Right lobe of liver (tissue), 6 donors: ENCODE results near the gene NFIB. TPM values are rescaled to one million over a fixed set of nuclear protein-coding genes. Genes with fewer than 3 reads are reported as not detected.

Experiments used
- ATAC-seq, 4 donors: fragments of 200-7000 bp; cut with Tn5 transposase; one replicate each; pipeline ENCODE4 v1.9.1; 2020; ENCODE audit warnings: mild to moderate bottlenecking in 4 of 4, moderate library complexity in 4 of 4
- DNase-seq, 3 donors: peaks; one replicate each; pipeline ENCODE4 v3.0.0-alpha.2; 2020
- H3K27ac ChIP-seq, 3 donors: fragments of 200-600 bp; one replicate each; pipeline ENCODE4 v1.8.0; 2022
- H3K27me3 ChIP-seq, 2 donors: fragments of 200-600 bp; one replicate each; pipeline ENCODE4 v1.8.0; 2022
- H3K36me3 ChIP-seq, 4 donors: fragments of 200-600 bp; sonication (generic) in 1 of 4; one replicate each; pipeline versions ENCODE4 v1.5.1 to v1.8.0; 2017 to 2022; ENCODE audit warnings: control low read depth in 1 of 4
- H3K4me1 ChIP-seq, 4 donors: fragments of 200-600 bp; sonication (generic) in 1 of 4; one replicate each; pipeline versions ENCODE4 v1.5.1 to v1.8.0; 2017 to 2022; ENCODE audit warnings: control low read depth in 1 of 4
- H3K4me3 ChIP-seq, 3 donors: fragments of 200-600 bp; one replicate each; pipeline ENCODE4 v1.8.0; 2022
- H3K9me3 ChIP-seq, 4 donors: fragments of 200-600 bp; sonication (generic) in 1 of 4; one replicate each; pipeline versions ENCODE4 v1.5.1 to v1.8.0; 2017 to 2022; ENCODE audit warnings: control low read depth in 1 of 4
- POLR2A ChIP-seq: fragments of 450-650 bp; IDR thresholded peaks from one replicate; pipeline ENCODE4 v1.6.1; 2017; ENCODE audit warnings: antibody characterized with exemption, mild to moderate bottlenecking
- whole genome bisulfite sequencing: methylation state at CpG from one replicate; pipeline ENCODE4 v1.1.6; 2018; ENCODE audit warnings: low coverage, low lambda C conversion rate; ENCODE audit not compliant: insufficient coverage; ENCODE audit errors: missing lambda C conversion rate; 5-methylcytosine and 5-hydroxymethylcytosine counted together
- intact Hi-C, 2 donors: fragments of 100-400 bp; cut with DNase I; formaldehyde crosslinking; loops; one replicate each; pipeline versions ENCODE4 v1.11.2 to v1.14.1; 2022
- total RNA-seq, 6 experiments: library from RNA; depleted of rRNA in 2 of 6; stranded (reverse); fragments of >200 nt in 2 of 6; fragmentation: NEBNext Ultra II Directional in 3 of 6; extraction: Animal tissue kit (Norgen Biotek cat#: 25700) in 3 of 6; gene quantifications; one replicate each; pipeline versions ENCODE4 v1.1.0 to v1.2.4, GENCODE V29; 2016 to 2023
- TF ChIP-seq, protein P1 (sequence below), 4 donors: fragments of 200-600 bp in 3 of 4; fragments of 450-650 bp in 1 of 4; IDR thresholded peaks; one replicate each; pipeline versions ENCODE4 v1.5.1 to v1.8.0; 2016 to 2022; ENCODE audit warnings: antibody characterized with exemption in 4 of 4, mild to moderate bottlenecking in 2 of 4
- donor health status: DM: no; HTN: yes; CAD: no.
- donor health status: DM: no; HTN: no; CAD: no.
- donor health status: DM: no; HTN: no; CAD: no.
- donor health status: DM: no; HTN: yes; CAD: no.
- donor health status: DM: no; HTN: yes; CAD: no.

The NFIB gene
- total RNA-seq, 6 experiments from 2014 or later = 23.0 to 45.3 (median 39.6) TPM

DNA sequence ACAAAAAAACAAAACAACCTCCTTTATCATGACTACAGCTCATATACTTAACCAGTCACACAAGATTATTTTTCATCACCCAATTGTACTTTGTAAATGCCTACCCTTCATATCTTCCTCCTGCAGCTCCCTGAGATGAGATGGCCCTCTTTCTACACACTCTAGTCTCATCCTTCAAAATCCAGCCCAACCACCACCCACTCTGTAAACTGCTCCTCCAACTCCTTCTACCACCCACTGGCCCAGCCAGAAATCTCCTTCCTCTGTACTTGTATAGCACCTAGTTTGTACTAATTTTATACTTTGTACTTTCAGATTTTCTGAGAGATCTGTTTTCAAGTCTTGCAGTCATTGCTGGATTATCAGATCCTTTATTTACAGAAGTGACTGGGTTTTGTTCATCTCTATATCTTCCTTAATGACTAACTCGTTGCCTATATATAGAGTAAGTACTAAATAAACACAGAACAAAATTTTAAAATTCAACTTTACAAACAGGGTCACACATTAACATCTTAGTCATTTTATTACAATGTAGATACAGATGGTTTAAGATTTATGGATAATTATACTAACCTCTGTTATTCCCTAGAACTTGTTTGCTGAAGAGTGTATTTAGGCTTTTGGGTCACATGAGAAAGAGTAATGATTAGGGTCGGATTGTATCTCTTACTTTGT, 155.7 kb downstream of the NFIB start:
- no peak for DNase-seq
- intact Hi-C loops = no loop called here
- Histone ChIP-seq H3K27me3 (no peaks in the 10 kb centered on the region), H3K27ac (no peak overlapping the region), H3K9me3 (no peaks in the 10 kb centered on the region), H3K36me3 (no peaks in the 10 kb centered on the region), H3K4me1 (no peaks in the 10 kb centered on the region), H3K4me3 (no peak overlapping the region)
- WGBS = 62% methylated on average over 2 of the region's 2 CpGs
- no peak for ATAC-seq
- TF ChIP-seq, protein P1, sequence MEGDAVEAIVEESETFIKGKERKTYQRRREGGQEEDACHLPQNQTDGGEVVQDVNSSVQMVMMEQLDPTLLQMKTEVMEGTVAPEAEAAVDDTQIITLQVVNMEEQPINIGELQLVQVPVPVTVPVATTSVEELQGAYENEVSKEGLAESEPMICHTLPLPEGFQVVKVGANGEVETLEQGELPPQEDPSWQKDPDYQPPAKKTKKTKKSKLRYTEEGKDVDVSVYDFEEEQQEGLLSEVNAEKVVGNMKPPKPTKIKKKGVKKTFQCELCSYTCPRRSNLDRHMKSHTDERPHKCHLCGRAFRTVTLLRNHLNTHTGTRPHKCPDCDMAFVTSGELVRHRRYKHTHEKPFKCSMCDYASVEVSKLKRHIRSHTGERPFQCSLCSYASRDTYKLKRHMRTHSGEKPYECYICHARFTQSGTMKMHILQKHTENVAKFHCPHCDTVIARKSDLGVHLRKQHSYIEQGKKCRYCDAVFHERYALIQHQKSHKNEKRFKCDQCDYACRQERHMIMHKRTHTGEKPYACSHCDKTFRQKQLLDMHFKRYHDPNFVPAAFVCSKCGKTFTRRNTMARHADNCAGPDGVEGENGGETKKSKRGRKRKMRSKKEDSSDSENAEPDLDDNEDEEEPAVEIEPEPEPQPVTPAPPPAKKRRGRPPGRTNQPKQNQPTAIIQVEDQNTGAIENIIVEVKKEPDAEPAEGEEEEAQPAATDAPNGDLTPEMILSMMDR (IDR thresholded peaks at IDR 0.05) = no peak
- TF ChIP-seq POLR2A = no peak

DNA sequence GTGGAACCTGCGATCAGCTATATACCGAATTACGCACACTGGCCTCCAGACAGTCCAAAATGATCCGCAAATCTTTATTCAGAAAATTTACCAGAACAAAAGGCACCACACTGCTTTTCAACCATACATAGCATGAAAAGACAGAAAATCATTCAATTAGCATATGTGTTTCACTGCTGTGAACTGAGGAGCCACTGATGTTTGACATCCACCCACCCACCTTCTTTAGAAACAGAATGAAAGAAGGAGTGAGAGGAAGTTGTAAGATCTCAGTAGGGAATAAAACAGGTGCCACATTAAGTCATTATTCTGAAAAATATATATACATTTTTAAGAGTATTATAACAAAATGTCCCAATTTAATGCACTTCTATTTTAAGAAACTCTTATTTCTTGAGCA, 156.8 kb downstream of the NFIB start:
- intact Hi-C loops = no loop called here
- Histone ChIP-seq H3K27me3 (no peaks in the 10 kb centered on the region), H3K4me1 (no peaks in the 10 kb centered on the region), H3K4me3 (no peak overlapping the region), H3K9me3 (no peaks in the 10 kb centered on the region), H3K36me3 (no peaks in the 10 kb centered on the region), H3K27ac (no peak overlapping the region)
- no peak for ATAC-seq
- WGBS = 100% methylated on average over 4 of the region's 4 CpGs
- TF ChIP-seq POLR2A = no peak
- TF ChIP-seq, protein P1 (IDR thresholded peaks at IDR 0.05) = no peak
- no peak for DNase-seq

DNA sequence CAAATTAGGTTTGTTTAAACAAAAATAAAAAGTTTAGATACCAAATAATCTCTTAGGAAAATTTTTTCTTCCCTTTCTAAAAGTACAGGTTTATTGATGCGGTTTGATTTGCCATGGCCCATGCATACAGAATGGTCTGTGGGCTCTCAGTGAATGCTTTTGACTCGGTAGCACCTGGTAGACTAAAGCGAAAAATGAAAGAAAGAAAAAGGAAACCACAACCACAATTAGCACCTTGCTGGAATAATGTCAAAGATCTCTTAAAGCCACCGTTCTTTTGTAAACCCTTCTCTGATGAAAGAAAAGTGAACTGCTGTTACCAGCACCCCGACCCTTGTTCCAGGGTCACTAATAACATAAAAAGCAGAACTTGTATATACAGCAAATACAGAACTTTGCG, 157.9 kb downstream of the NFIB start:
- TF ChIP-seq, protein P1 (IDR thresholded peaks at IDR 0.05) = no peak
- TF ChIP-seq POLR2A = no peak
- Histone ChIP-seq H3K4me3 (no peak overlapping the region), H3K27ac (no peak overlapping the region), H3K4me1 (no peaks in the 10 kb centered on the region), H3K27me3 (no peaks in the 10 kb centered on the region), H3K9me3 (no peaks in the 10 kb centered on the region), H3K36me3 (no peaks in the 10 kb centered on the region)
- 56% methylated on average over 5 of the region's 6 CpGs for WGBS
- no peak for DNase-seq
- intact Hi-C loops = no loop called here
- ATAC-seq = no peak

DNA sequence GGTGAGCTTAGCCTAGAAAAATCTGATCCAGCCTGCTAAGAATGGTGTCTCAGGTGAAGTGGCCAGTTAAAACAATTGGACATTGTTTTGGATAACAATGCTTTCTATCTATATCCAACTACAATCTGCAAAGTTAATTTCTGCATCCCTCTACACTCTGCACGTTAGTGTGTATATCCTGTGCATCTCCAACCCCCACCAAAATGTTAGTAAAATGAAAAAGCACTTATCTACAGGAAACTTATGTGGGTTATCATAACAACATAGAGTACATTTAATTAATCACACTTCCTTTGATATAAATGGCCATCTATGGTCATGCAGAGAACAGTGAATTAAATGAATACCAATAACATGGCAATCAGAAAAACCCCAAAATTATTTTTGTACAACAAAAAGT, 158.7 kb downstream of the NFIB start:
- no peak overlapping the region for H3K27ac ChIP-seq
- no peak overlapping the region for H3K4me3 ChIP-seq
- WGBS = 46% methylated on average over 1 of the region's 1 CpG
- intact Hi-C loops = no loop called here
- H3K9me3 ChIP-seq = no peaks in the 10 kb centered on the region
- no peak for DNase-seq
- no peaks in the 10 kb centered on the region for H3K4me1 ChIP-seq
- no peaks in the 10 kb centered on the region for H3K36me3 ChIP-seq
- TF ChIP-seq, protein P1 (IDR thresholded peaks at IDR 0.05) = no peak
- TF ChIP-seq POLR2A = no peak
- H3K27me3 ChIP-seq = no peaks in the 10 kb centered on the region
- peak; percentile 21 to 75 (median 45) for ATAC-seq
